Ovary (tissue), 3 donors: ENCODE data around the gene PRRC2A.

Experiments
- EP300 ChIP-seq: sonication (generic); formaldehyde crosslinking; IDR thresholded peaks from one replicate; pipeline ENCODE4 v1.6.1; 2017; ENCODE audit warnings: antibody characterized with exemption
- POLR2A ChIP-seq: fragments of 450-650 bp; IDR thresholded peaks from one replicate; pipeline ENCODE4 v1.6.1; 2017; ENCODE audit warnings: antibody characterized with exemption, mild to moderate bottlenecking, moderate library complexity
- TF ChIP-seq, protein P1 (sequence below), 3 donors: fragments of 450-650 bp in 2 of 3; fragments of 200-600 bp in 1 of 3; IDR thresholded peaks; one replicate each; pipeline versions ENCODE4 v1.5.1 to v1.8.0; 2016 to 2022; ENCODE audit warnings: antibody characterized with exemption in 3 of 3, mild to moderate bottlenecking in 1 of 3
- donor health status: DM: no; HTN: no; CAD: no.

DNA sequence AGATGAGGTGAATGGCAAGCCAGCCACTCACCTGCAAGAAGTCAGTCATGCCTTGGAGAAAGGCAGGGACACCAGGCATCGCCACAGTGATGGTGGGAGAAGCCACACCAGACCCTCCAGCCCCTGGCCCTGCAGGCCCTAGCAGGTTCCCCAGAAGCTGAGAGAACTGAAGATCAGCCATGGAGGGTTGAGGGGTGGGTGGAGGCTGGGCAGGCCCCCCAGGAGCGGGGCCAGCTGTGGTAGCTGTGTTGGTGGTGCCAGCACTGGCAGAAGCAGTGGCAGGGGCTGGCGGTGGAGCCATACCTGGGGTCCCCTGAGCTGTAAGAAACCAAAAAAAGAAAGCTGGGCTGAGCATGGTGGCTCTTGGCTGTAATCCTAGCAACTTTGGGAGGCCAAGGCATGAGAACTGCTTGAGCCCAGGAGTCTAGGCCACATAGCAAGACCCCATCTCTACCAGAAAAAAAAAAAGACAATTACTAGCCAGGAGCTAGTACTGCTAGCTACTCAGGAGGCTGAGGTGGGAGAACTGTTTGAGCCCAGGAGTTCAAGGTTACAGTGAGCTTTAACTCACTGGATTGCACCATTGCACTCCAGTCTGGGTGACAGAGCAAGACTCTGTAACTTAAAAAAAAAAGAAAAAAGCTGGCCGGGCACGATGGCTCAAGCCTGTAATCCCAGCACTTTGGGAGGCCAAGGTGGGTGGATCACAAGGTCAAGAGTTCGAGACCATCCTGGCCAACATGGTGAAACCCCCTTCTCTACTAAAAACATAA is 22.5 kb downstream of the PRRC2A start:
- TF ChIP-seq, protein P1, sequence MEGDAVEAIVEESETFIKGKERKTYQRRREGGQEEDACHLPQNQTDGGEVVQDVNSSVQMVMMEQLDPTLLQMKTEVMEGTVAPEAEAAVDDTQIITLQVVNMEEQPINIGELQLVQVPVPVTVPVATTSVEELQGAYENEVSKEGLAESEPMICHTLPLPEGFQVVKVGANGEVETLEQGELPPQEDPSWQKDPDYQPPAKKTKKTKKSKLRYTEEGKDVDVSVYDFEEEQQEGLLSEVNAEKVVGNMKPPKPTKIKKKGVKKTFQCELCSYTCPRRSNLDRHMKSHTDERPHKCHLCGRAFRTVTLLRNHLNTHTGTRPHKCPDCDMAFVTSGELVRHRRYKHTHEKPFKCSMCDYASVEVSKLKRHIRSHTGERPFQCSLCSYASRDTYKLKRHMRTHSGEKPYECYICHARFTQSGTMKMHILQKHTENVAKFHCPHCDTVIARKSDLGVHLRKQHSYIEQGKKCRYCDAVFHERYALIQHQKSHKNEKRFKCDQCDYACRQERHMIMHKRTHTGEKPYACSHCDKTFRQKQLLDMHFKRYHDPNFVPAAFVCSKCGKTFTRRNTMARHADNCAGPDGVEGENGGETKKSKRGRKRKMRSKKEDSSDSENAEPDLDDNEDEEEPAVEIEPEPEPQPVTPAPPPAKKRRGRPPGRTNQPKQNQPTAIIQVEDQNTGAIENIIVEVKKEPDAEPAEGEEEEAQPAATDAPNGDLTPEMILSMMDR (IDR thresholded peaks at IDR 0.05): no peak
- no peak for TF ChIP-seq POLR2A
- TF ChIP-seq EP300: no peak
